Heart right ventricle (tissue), 16 donors: Measurements from ENCODE around the gene SSX4. TPM values are rescaled to one million over a fixed set of nuclear protein-coding genes. Genes with fewer than 3 reads are reported as not detected.
"Not testable (repeated sequence)": the region's sequence is repeated elsewhere in the genome, so short reads cannot be mapped to it uniquely, and the experiment has no call there.

Source experiments
- ATAC-seq, 8 donors: fragments of 200-7000 bp; cut with Tn5 transposase; one replicate each; pipeline ENCODE4 v1.9.1; 2020; ENCODE audit warnings: mild to moderate bottlenecking in 8 of 8, moderate library complexity in 8 of 8, moderate number of reproducible peaks in 1 of 8
- DNase-seq, 2 donors: peaks; one replicate each; pipeline ENCODE4 v3.0.0-alpha.2; 2020
- H3K27ac ChIP-seq, 10 donors: fragments of 200-600 bp; sonication (generic) in 2 of 10; one replicate each; pipeline versions ENCODE4 v1.5.0 to v1.8.0; 2020 to 2022; ENCODE audit warnings: mild to moderate bottlenecking in 3 of 10
- H3K27me3 ChIP-seq, 7 donors: fragments of 200-600 bp; one replicate each; pipeline ENCODE4 v1.8.0; 2021 to 2022; ENCODE audit warnings: mild to moderate bottlenecking in 2 of 7
- H3K36me3 ChIP-seq, 9 donors: fragments of 200-600 bp; sonication (generic) in 1 of 9; one replicate each; pipeline versions ENCODE4 v1.5.0 to v1.8.0; 2020 to 2022; ENCODE audit warnings: mild to moderate bottlenecking in 2 of 9
- H3K4me1 ChIP-seq, 9 donors: fragments of 200-600 bp; sonication (generic) in 1 of 9; one replicate each; pipeline versions ENCODE4 v1.5.0 to v1.8.0; 2020 to 2022; ENCODE audit warnings: mild to moderate bottlenecking in 4 of 9
- H3K4me3 ChIP-seq, 10 donors: fragments of 200-600 bp; sonication (generic) in 2 of 10; one replicate each; pipeline versions ENCODE4 v1.5.0 to v1.8.0; 2020 to 2022; ENCODE audit warnings: mild to moderate bottlenecking in 7 of 10, moderate library complexity in 2 of 10
- H3K9me3 ChIP-seq, 11 donors: fragments of 200-600 bp in 10 of 11; sonication (generic) in 2 of 11; one replicate each; pipeline versions ENCODE4 v1.5.0 to v1.8.0; 2013 to 2022; ENCODE audit warnings: mild to moderate bottlenecking in 2 of 11, control low read depth in 1 of 11, moderate library complexity in 1 of 11
- WGBS, 2 donors: extraction: QIAGEN DNeasy Blood & Tissue Kit; methylation state at CpG; one replicate each; pipeline ENCODE4 v1.1.7; 2013; ENCODE audit warnings: inconsistent platforms in 1 of 2; 5-methylcytosine and 5-hydroxymethylcytosine counted together
- intact Hi-C, 10 donors: fragments of 100-400 bp; cut with DNase I; formaldehyde crosslinking; loops; one replicate each; pipeline versions ENCODE4 v1.11.1 to v1.14.2; 2022
- polyA plus RNA-seq, 2 donors: library from polyadenylated mRNA; stranded (reverse); fragments of 200-250 nt; gene quantifications; one replicate each; pipeline ENCODE4 v1.2.3, GENCODE V29; 2013
- total RNA-seq, 10 donors: library from RNA; stranded (reverse); fragmentation: NEBNext Ultra II Directional in 3 of 10; extraction: Animal tissue kit (Norgen Biotek cat#: 25700) in 3 of 10; gene quantifications; one replicate each; pipeline versions ENCODE4 v1.2.1 to v1.2.4, GENCODE V29; 2021 to 2023
- donor health status: Arrhythmogenic right ventricular cardiomyopathy.
- donor health status: ischemic (EF 13 %, LVEDD 7.1; RV severe dilation, severe dysfunction).
- donor health status: healthy with polysubstance abuse.
- donor health status: DM: no; HTN: yes; CAD: no.
- donor health status: DM: no; HTN: no; CAD: no.
- donor health status: ischemic (EF 25% LVEDD 6.9; RV normal size, moderate dysfunction).
- donor health status: ischemic (EF 25% LVEDD 5.7; RV mildly dilated, moderate dysfunction).
- donor health status: healthy.
- donor health status: DM: yes; HTN: yes; CAD: no.
- donor health status: Ischemic cardiomyopathy.
- donor health status: ischemic (EF 35%, LVEDD 5.7; RV mildly dilated, moderate dysfunction).
- donor health status: nonischemic (EF 11% LVEDD 7.7; RV severe dilation, severe dysfunction).
- donor health status: DM: yes; HTN: yes; CAD: no.
- donor health status: PGD.
- donor health status: ischemic (EF 29% LVEDD 5.4; RV normal size, mild dysfunction).
- donor health status: nonischemic (EF 23%, LVEDD 6.1; RV moderate dilation, normal function).

Gene SSX4
- total and polyA plus RNA-seq, 12 donors, result not detected

DNA sequence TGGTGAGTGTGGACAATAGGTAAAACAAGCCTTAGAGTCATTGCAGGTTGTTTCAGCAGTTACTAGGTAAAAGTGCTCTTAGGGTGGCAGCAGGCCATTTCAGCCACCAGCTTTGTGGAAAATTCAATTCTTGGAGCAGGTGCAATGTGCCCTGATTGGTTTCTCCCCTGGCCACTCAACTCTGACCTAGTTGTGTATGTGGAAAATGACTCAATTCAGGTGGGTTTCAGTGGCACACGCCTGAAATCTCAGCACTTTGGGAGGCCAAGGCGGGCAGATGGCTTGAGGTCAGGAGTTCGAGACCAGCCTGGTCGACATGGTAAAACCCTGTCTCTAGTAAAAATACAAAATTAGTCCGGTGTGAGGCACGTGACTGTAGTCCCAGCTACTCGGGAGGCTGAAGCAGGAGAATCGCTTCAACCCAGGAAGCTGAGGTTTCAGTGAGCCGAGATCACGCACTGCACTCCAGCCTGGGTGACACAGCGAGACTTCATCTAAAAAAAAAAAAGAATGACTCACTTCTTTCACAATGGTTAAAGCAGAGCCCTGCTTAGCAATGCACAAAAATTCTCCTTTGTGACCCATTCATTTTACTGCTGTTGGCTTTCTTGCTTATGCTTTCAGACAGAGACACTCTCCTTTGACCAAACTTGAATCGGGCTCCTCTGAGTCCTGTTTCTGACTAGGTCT lies 43.8 kb downstream of the SSX4 start:
- ATAC-seq, H3K9me3 ChIP-seq, H3K36me3 ChIP-seq, intact Hi-C loops, H3K4me3 ChIP-seq, H3K27ac ChIP-seq, H3K4me1 ChIP-seq, H3K27me3 ChIP-seq, DNase-seq: not testable (repeated sequence)
- WGBS, 2 donors, result no CpG with 5 or more reads among the region's 12 CpGs

- H3K4me3 ChIP-seq, H3K9me3 ChIP-seq, ATAC-seq, H3K27ac ChIP-seq, DNase-seq, H3K4me1 ChIP-seq, H3K36me3 ChIP-seq, intact Hi-C loops: not testable (repeated sequence)
- 52 to 55% methylated on average over 5 of the region's 5 CpGs for WGBS, 2 donors
- peaks cover 0 to 13% (median 0%) of the 10 kb centered on the region in 7 donors for H3K27me3 ChIP-seq
Observed at GRCh38 chrX:48429606-48430005, 46.3 kb downstream of the SSX4 start.

- WGBS, 2 donors, result 65 to 67% methylated on average over 4 of the region's 4 CpGs
- H3K4me3 ChIP-seq, DNase-seq, ATAC-seq, intact Hi-C loops, H3K9me3 ChIP-seq, H3K4me1 ChIP-seq, H3K27ac ChIP-seq, H3K36me3 ChIP-seq: not testable (repeated sequence)
- H3K27me3 ChIP-seq, result peaks cover 0 to 13% (median 0%) of the 10 kb centered on the region in 7 donors
Observed at GRCh38 chrX:48430166-48430565, 46.8 kb downstream of the SSX4 start.

DNA sequence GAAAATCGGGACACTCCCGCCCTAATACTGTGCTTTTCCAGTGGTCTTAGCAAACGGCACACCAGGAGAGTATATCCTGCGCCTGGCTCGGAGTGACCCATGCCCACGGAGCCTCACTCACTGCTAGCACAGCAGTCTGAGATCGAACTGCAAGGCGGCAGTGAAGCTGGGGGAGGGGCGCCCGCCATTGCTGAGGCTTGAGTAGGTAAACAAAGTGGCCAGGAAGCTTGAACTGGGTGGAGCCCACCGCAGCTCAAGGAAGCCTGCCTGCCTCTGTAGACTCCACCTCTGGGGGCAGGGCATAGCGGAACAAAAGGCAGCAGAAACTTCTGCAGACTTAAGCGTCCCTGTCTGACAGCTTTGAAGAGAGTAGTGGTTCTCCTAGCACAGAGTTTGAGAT lies 50.4 kb downstream of the SSX4 start:
- H3K27ac ChIP-seq, DNase-seq, H3K9me3 ChIP-seq, H3K4me3 ChIP-seq, H3K4me1 ChIP-seq, H3K36me3 ChIP-seq, intact Hi-C loops, ATAC-seq: not testable (repeated sequence)
- H3K27me3 ChIP-seq, result peaks cover 0 to 13% (median 0%) of the 10 kb centered on the region in 7 donors
- 85 to 87% methylated on average over 13 of the region's 13 CpGs for WGBS, 2 donors

Other genes starting within 250 kb of the SSX4 start
- not detected for gene SSX5, start 186.7 kb upstream of the SSX4 start, total RNA-seq
- gene SSX5, start 186.7 kb upstream of the SSX4 start, polyA plus RNA-seq, result not detected
- not detected for gene SSX1, start 128.1 kb upstream of the SSX4 start, total RNA-seq
- gene SSX1, start 128.1 kb upstream of the SSX4 start, polyA plus RNA-seq, result not detected
- not detected for gene SSX3, start 26.8 kb upstream of the SSX4 start, total RNA-seq
- gene SSX3, start 26.8 kb upstream of the SSX4 start, polyA plus RNA-seq, result not detected
- gene SSX4B, start 28.4 kb downstream of the SSX4 start, total RNA-seq, result not detected
- not detected for gene SSX4B, start 28.4 kb downstream of the SSX4 start, polyA plus RNA-seq
- 1 to 10 TPM in 7 of 10 donors, under 1 TPM in 3; 0.64 to 5.3 (median 1.7) TPM for gene SLC38A5, start 86.7 kb downstream of the SSX4 start, total RNA-seq
- gene SLC38A5, start 86.7 kb downstream of the SSX4 start, polyA plus RNA-seq, result 10 to 100 TPM in 1 of 2 donors, 1 to 10 TPM in 1; 2.6 to 15.4 TPM
- gene FTSJ1, start 92.7 kb downstream of the SSX4 start, total RNA-seq, result 10 to 100 TPM; 11.6 to 22.8 (median 12.9) TPM
- 10 to 100 TPM; 25.2 to 46.1 TPM for gene FTSJ1, start 92.7 kb downstream of the SSX4 start, polyA plus RNA-seq
- gene PORCN, start 125.5 kb downstream of the SSX4 start, total RNA-seq, result 10 to 100 TPM in 9 of 10 donors, 1 to 10 TPM in 1; 9.9 to 16.1 (median 13.0) TPM
- gene PORCN, start 125.5 kb downstream of the SSX4 start, polyA plus RNA-seq, result 10 to 100 TPM; 12.7 to 26.7 TPM
- gene EBP, start 138.3 kb downstream of the SSX4 start, total RNA-seq, result 10 to 100 TPM; 35.1 to 76.0 (median 54.2) TPM
- 100 to 1,000 TPM in 1 of 2 donors, 10 to 100 TPM in 1; 96.9 to 128 TPM for gene EBP, start 138.3 kb downstream of the SSX4 start, polyA plus RNA-seq
- 10 to 100 TPM; 14.7 to 22.6 (median 18.7) TPM for gene TBC1D25, start 156.2 kb downstream of the SSX4 start, total RNA-seq
- 10 to 100 TPM in 1 of 2 donors, 1 to 10 TPM in 1; 6.1 to 11.1 TPM for gene TBC1D25, start 156.2 kb downstream of the SSX4 start, polyA plus RNA-seq
- gene RBM3, start 190.9 kb downstream of the SSX4 start, total RNA-seq, result 100 to 1,000 TPM in 8 of 10 donors, 10 to 100 TPM in 2; 60.0 to 204 (median 111) TPM
- 100 to 1,000 TPM in 1 of 2 donors, 10 to 100 TPM in 1; 99.6 to 127 TPM for gene RBM3, start 190.9 kb downstream of the SSX4 start, polyA plus RNA-seq
- 100 to 1,000 TPM; 121 to 176 (median 157) TPM for gene WDR13, start 214.0 kb downstream of the SSX4 start, total RNA-seq
- 100 to 1,000 TPM; 292 to 352 TPM for gene WDR13, start 214.0 kb downstream of the SSX4 start, polyA plus RNA-seq